ENCODE results near the gene CYB5R4. TPM values are rescaled to one million over a fixed set of nuclear protein-coding genes. Genes with fewer than 3 reads are reported as not detected.
A peak's percentile ranks its signal among the peaks of the same experiment; 100 is the strongest.

Gene CYB5R4
- total and polyA plus RNA-seq, 2 experiments from 2014 or later: 10.3 to 10.7 TPM

DNA sequence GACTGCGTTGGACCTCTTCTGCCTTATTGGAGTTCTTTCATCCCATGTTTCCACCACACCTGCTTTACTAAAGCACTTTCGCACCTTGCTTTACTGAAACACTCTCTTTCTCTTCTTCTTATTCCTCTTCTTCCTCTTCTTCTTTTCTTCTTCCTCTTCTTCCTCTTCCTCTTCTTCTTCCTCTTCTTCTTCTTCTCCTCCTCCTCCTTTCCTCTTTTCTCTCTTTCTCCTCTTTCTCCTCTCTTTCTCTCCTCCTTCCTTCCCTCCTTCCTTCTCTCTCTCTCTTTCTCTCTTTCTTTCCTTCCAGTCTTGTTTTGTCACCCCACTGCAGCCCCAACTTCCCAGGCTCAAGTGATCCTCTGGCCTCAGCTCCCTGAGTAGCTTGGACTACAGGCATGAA lies 10.4 kb upstream of the CYB5R4 start:
- Histone ChIP-seq H3K9me3 (ENCODE audit: low read depth) (no peaks in the 10 kb centered on the region), H3K27ac (no peak overlapping the region), H2AFZ (no peak overlapping the region), H3K79me2 (no peaks in the 10 kb centered on the region), H3K36me3 (replicated peaks; ENCODE audit: insufficient read depth, low read depth) (no peaks in the 10 kb centered on the region), H4K20me1 (ENCODE audit: insufficient read depth, poor library complexity, severe bottlenecking) (no peaks in the 10 kb centered on the region), H3K4me3 (no peak overlapping the region), H3K9me2 (replicated peaks; ENCODE audit: insufficient read depth) (no peaks in the 10 kb centered on the region), H3K27me3 (peaks cover 40% of the 10 kb centered on the region), H3K4me2 (no peak overlapping the region), H3K4me1 (ENCODE audit: insufficient read depth) (peaks cover 5% of the 10 kb centered on the region)
- WGBS (ENCODE audit: low lambda C conversion rate, missing lambda C conversion rate): 79% methylated on average over 2 of the region's 2 CpGs
- DNase-seq (ENCODE audit: low spot score): no peak
- no peak for TF ChIP-seq EZH2phosphoT487 (IDR thresholded peaks at IDR 0.05; ENCODE audit: low read depth, severe bottlenecking, unreplicated experiment)
- TF ChIP-seq EZH2 (IDR thresholded peaks at IDR 0.05; ENCODE audit: borderline replicate concordance): no peak

- Histone ChIP-seq H4K20me1 (ENCODE audit: insufficient read depth, poor library complexity, severe bottlenecking) (no peaks in the 10 kb centered on the region), H3K9me2 (replicated peaks; ENCODE audit: insufficient read depth) (no peaks in the 10 kb centered on the region), H3K36me3 (replicated peaks; ENCODE audit: insufficient read depth, low read depth) (no peaks in the 10 kb centered on the region), H3K9me3 (ENCODE audit: low read depth) (no peaks in the 10 kb centered on the region), H3K4me1 (ENCODE audit: insufficient read depth) (peaks cover 5% of the 10 kb centered on the region), H3K27ac (no peak overlapping the region), H3K79me2 (no peaks in the 10 kb centered on the region), H3K27me3 (peaks cover 45% of the 10 kb centered on the region), H3K4me3 (no peak overlapping the region), H3K4me2 (no peak overlapping the region), H2AFZ (no peak overlapping the region)
- WGBS (ENCODE audit: low lambda C conversion rate, missing lambda C conversion rate): 76% methylated on average over 3 of the region's 3 CpGs
- TF ChIP-seq, protein P1, sequence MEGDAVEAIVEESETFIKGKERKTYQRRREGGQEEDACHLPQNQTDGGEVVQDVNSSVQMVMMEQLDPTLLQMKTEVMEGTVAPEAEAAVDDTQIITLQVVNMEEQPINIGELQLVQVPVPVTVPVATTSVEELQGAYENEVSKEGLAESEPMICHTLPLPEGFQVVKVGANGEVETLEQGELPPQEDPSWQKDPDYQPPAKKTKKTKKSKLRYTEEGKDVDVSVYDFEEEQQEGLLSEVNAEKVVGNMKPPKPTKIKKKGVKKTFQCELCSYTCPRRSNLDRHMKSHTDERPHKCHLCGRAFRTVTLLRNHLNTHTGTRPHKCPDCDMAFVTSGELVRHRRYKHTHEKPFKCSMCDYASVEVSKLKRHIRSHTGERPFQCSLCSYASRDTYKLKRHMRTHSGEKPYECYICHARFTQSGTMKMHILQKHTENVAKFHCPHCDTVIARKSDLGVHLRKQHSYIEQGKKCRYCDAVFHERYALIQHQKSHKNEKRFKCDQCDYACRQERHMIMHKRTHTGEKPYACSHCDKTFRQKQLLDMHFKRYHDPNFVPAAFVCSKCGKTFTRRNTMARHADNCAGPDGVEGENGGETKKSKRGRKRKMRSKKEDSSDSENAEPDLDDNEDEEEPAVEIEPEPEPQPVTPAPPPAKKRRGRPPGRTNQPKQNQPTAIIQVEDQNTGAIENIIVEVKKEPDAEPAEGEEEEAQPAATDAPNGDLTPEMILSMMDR (IDR thresholded peaks at IDR 0.05; ENCODE audit: poor library complexity): no peak
- no peak for TF ChIP-seq EZH2phosphoT487 (IDR thresholded peaks at IDR 0.05; ENCODE audit: low read depth, severe bottlenecking, unreplicated experiment)
- no peak for TF ChIP-seq EZH2 (IDR thresholded peaks at IDR 0.05; ENCODE audit: borderline replicate concordance)
- DNase-seq (ENCODE audit: low spot score): no peak
Measured at GRCh38 chr6:83849610-83850009, 9.9 kb upstream of the CYB5R4 start.

DNA sequence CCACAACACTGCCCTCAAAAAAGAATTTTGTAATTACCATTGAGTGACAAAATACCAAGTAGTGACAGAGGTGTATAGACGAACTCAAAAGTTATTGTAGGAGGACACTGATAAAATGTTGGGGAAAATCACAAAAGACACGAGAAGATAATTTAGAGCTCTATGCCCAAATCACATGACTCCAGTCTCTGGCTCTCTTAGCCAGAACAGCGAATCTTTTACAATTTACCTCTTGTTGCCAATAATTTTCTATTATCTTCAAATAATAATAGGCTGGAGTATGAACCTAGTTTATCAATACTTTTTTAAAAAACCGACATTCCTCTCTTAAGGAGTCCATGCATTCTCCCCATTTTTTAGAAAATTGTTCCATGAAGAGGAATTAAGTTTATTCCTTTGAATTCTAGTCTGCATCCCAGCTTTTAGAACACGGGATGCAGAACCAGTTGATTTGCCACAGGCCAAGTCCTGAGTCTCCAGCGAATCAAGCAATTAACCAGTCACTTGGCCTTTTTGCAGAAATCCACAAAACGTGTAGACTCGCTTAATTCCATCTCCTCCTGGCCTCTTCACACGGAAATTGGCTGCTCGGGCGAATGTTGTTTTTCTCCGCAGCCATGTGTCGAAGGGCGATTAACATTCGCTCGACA lies 6.8 kb upstream of the CYB5R4 start:
- DNase-seq (ENCODE audit: low spot score): no peak
- Histone ChIP-seq H2AFZ (peak overlapping the region; percentile 72), H3K27me3 (peaks cover 60% of the 10 kb centered on the region), H3K36me3 (replicated peaks; ENCODE audit: insufficient read depth, low read depth) (no peaks in the 10 kb centered on the region), H3K9me2 (replicated peaks; ENCODE audit: insufficient read depth) (no peaks in the 10 kb centered on the region), H3K4me2 (peak overlapping the region; percentile 89), H4K20me1 (ENCODE audit: insufficient read depth, poor library complexity, severe bottlenecking) (no peaks in the 10 kb centered on the region), H3K4me3 (peak overlapping the region; percentile 24), H3K27ac (no peak overlapping the region), H3K79me2 (no peaks in the 10 kb centered on the region), H3K9me3 (ENCODE audit: low read depth) (no peaks in the 10 kb centered on the region), H3K4me1 (ENCODE audit: insufficient read depth) (peaks cover 5% of the 10 kb centered on the region)
- no peak for TF ChIP-seq EZH2phosphoT487 (IDR thresholded peaks at IDR 0.05; ENCODE audit: low read depth, severe bottlenecking, unreplicated experiment)
- peak; percentile 55 for TF ChIP-seq EZH2 (IDR thresholded peaks at IDR 0.05; ENCODE audit: borderline replicate concordance)
- WGBS (ENCODE audit: low lambda C conversion rate, missing lambda C conversion rate): 20% methylated on average over 16 of the region's 16 CpGs

- Histone ChIP-seq H3K4me1 (ENCODE audit: insufficient read depth) (peaks cover 5% of the 10 kb centered on the region), H2AFZ (peak within 1 kb of the TSS; percentile 72), H3K4me3 (peak within 1 kb of the TSS; percentile 24), H3K27ac (no peak within 1 kb of the TSS), H3K4me2 (peak within 1 kb of the TSS; percentile 89), H3K79me2 (no peaks in the 10 kb centered on the region), H3K36me3 (replicated peaks; ENCODE audit: insufficient read depth, low read depth) (no peaks in the 10 kb centered on the region), H3K9me2 (replicated peaks; ENCODE audit: insufficient read depth) (no peaks in the 10 kb centered on the region), H3K27me3 (peaks cover 60% of the 10 kb centered on the region), H3K9me3 (ENCODE audit: low read depth) (no peaks in the 10 kb centered on the region), H4K20me1 (ENCODE audit: insufficient read depth, poor library complexity, severe bottlenecking) (no peaks in the 10 kb centered on the region)
- WGBS (ENCODE audit: low lambda C conversion rate, missing lambda C conversion rate): under 1% methylated on average over 68 of the region's 81 CpGs
- TF ChIP-seq EZH2 (IDR thresholded peaks at IDR 0.05; ENCODE audit: borderline replicate concordance): peak; percentile 50
- TF ChIP-seq, protein P1 (IDR thresholded peaks at IDR 0.05; ENCODE audit: poor library complexity): no peak
- DNase-seq (ENCODE audit: low spot score): peak; percentile 33
Measured at GRCh38 chr6:83853178-83854000, 6.1 kb upstream of the CYB5R4 start, which contains the start of gene RIPPLY2. RIPPLY2 (plus strand) TSS chr6:83853360; CDS start chr6:83853417, 57 bp downstream.

Data from hepatocyte (in vitro differentiated cells).